Heart right ventricle (tissue), 16 donors: ENCODE results near the gene GRID1. TPM values are rescaled to one million over a fixed set of nuclear protein-coding genes. Genes with fewer than 3 reads are reported as not detected.

Experiments used
- ATAC-seq, 8 donors: fragments of 200-7000 bp; cut with Tn5 transposase; one replicate each; pipeline ENCODE4 v1.9.1; 2020; ENCODE audit warnings: mild to moderate bottlenecking in 8 of 8, moderate library complexity in 8 of 8, moderate number of reproducible peaks in 1 of 8
- DNase-seq, 2 donors: peaks; one replicate each; pipeline ENCODE4 v3.0.0-alpha.2; 2020
- H3K27ac ChIP-seq, 10 donors: fragments of 200-600 bp; sonication (generic) in 2 of 10; one replicate each; pipeline versions ENCODE4 v1.5.0 to v1.8.0; 2020 to 2022; ENCODE audit warnings: mild to moderate bottlenecking in 3 of 10
- H3K27me3 ChIP-seq, 7 donors: fragments of 200-600 bp; one replicate each; pipeline ENCODE4 v1.8.0; 2021 to 2022; ENCODE audit warnings: mild to moderate bottlenecking in 2 of 7
- H3K36me3 ChIP-seq, 9 donors: fragments of 200-600 bp; sonication (generic) in 1 of 9; one replicate each; pipeline versions ENCODE4 v1.5.0 to v1.8.0; 2020 to 2022; ENCODE audit warnings: mild to moderate bottlenecking in 2 of 9
- H3K4me1 ChIP-seq, 9 donors: fragments of 200-600 bp; sonication (generic) in 1 of 9; one replicate each; pipeline versions ENCODE4 v1.5.0 to v1.8.0; 2020 to 2022; ENCODE audit warnings: mild to moderate bottlenecking in 4 of 9
- H3K4me3 ChIP-seq, 10 donors: fragments of 200-600 bp; sonication (generic) in 2 of 10; one replicate each; pipeline versions ENCODE4 v1.5.0 to v1.8.0; 2020 to 2022; ENCODE audit warnings: mild to moderate bottlenecking in 7 of 10, moderate library complexity in 2 of 10
- H3K9me3 ChIP-seq, 11 donors: fragments of 200-600 bp in 10 of 11; sonication (generic) in 2 of 11; one replicate each; pipeline versions ENCODE4 v1.5.0 to v1.8.0; 2013 to 2022; ENCODE audit warnings: mild to moderate bottlenecking in 2 of 11, control low read depth in 1 of 11, moderate library complexity in 1 of 11
- WGBS, 2 donors: extraction: QIAGEN DNeasy Blood & Tissue Kit; methylation state at CpG; one replicate each; pipeline ENCODE4 v1.1.7; 2013; ENCODE audit warnings: inconsistent platforms in 1 of 2; 5-methylcytosine and 5-hydroxymethylcytosine counted together
- intact Hi-C, 10 donors: fragments of 100-400 bp; cut with DNase I; formaldehyde crosslinking; loops; one replicate each; pipeline versions ENCODE4 v1.11.1 to v1.14.2; 2022
- polyA plus RNA-seq, 2 donors: library from polyadenylated mRNA; stranded (reverse); fragments of 200-250 nt; gene quantifications; one replicate each; pipeline ENCODE4 v1.2.3, GENCODE V29; 2013
- total RNA-seq, 10 donors: library from RNA; stranded (reverse); fragmentation: NEBNext Ultra II Directional in 3 of 10; extraction: Animal tissue kit (Norgen Biotek cat#: 25700) in 3 of 10; gene quantifications; one replicate each; pipeline versions ENCODE4 v1.2.1 to v1.2.4, GENCODE V29; 2021 to 2023
- TF ChIP-seq, protein P1 (sequence below), 9 donors: fragments of 200-600 bp; sonication (generic) in 2 of 9; IDR thresholded peaks; one replicate each; pipeline versions ENCODE4 v1.5.0 to v1.8.0; 2021 to 2022; ENCODE audit warnings: antibody characterized with exemption in 9 of 9, mild to moderate bottlenecking in 5 of 9, moderate library complexity in 1 of 9
- donor health status: Arrhythmogenic right ventricular cardiomyopathy.
- donor health status: ischemic (EF 13 %, LVEDD 7.1; RV severe dilation, severe dysfunction).
- donor health status: healthy with polysubstance abuse.
- donor health status: DM: no; HTN: yes; CAD: no.
- donor health status: DM: no; HTN: no; CAD: no.
- donor health status: ischemic (EF 25% LVEDD 6.9; RV normal size, moderate dysfunction).
- donor health status: ischemic (EF 25% LVEDD 5.7; RV mildly dilated, moderate dysfunction).
- donor health status: healthy.
- donor health status: DM: yes; HTN: yes; CAD: no.
- donor health status: Ischemic cardiomyopathy.
- donor health status: ischemic (EF 35%, LVEDD 5.7; RV mildly dilated, moderate dysfunction).
- donor health status: nonischemic (EF 11% LVEDD 7.7; RV severe dilation, severe dysfunction).
- donor health status: DM: yes; HTN: yes; CAD: no.
- donor health status: PGD.
- donor health status: ischemic (EF 29% LVEDD 5.4; RV normal size, mild dysfunction).
- donor health status: nonischemic (EF 23%, LVEDD 6.1; RV moderate dilation, normal function).

The GRID1 gene
- total and polyA plus RNA-seq, 12 donors, result 0.44 to 3.4 (median 1.5) TPM

DNA sequence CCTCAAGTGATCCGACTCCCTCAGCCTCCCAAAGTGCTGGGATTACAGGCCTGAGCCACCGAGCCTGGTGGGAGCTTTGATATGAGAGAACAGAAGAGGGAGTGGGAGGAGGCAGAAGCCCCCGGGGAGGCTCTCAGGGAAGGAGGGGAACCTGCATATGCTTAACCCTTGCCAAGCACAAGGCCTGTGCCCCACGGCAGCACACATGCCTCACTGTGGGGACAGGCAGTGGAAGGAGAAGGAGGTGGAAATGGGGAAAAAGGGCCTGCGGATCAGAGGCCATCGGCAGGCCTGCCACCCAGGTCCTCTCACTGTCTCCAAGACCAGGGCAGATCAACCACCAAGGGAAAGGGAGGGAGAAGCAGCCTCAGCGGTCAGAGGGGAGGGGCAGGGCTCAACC lies 7.2 kb upstream of the GRID1 start:
- H3K36me3 ChIP-seq, result no peaks in the 10 kb centered on the region
- DNase-seq, result no peak
- ATAC-seq, result no peak
- peaks cover 0 to 86% (median 64%) of the 10 kb centered on the region in 7 donors for H3K27me3 ChIP-seq
- no peaks in the 10 kb centered on the region for H3K9me3 ChIP-seq
- TF ChIP-seq, protein P1, sequence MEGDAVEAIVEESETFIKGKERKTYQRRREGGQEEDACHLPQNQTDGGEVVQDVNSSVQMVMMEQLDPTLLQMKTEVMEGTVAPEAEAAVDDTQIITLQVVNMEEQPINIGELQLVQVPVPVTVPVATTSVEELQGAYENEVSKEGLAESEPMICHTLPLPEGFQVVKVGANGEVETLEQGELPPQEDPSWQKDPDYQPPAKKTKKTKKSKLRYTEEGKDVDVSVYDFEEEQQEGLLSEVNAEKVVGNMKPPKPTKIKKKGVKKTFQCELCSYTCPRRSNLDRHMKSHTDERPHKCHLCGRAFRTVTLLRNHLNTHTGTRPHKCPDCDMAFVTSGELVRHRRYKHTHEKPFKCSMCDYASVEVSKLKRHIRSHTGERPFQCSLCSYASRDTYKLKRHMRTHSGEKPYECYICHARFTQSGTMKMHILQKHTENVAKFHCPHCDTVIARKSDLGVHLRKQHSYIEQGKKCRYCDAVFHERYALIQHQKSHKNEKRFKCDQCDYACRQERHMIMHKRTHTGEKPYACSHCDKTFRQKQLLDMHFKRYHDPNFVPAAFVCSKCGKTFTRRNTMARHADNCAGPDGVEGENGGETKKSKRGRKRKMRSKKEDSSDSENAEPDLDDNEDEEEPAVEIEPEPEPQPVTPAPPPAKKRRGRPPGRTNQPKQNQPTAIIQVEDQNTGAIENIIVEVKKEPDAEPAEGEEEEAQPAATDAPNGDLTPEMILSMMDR (IDR thresholded peaks at IDR 0.05), result no peak
- H3K4me1 ChIP-seq, result peaks cover 0 to 6% (median 3%) of the 10 kb centered on the region in 9 donors
- H3K4me3 ChIP-seq, result no peak overlapping the region
- H3K27ac ChIP-seq, result no peak overlapping the region
- intact Hi-C loops, result loop anchor here in 7 of 10 donors (5.0 to 10.0 kb wide), 10 partner anchors 269 to 1839 kb away; no protein-coding TSS in a partner anchor
- WGBS, 2 donors, result 71 to 78% methylated on average over 7 of the region's 7 CpGs

DNA sequence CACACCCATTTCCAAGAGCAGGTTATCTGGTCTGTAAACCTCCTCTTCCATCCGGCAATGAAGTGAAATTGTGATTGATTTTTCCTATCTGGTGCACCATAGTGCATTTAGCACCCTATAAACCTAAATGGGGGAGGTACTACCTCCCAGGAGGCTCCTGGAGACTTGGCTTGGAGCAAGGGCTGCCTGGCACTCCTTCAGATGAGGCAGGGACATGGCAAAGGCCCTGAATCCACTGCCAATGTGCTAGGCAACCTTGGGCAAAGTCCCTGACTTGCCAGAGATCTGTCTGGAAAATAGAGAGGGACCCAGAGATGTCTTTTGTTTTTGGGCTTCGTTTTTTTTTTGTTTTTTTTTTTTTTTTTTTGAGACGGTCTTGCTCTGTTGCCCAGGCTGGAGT lies 6.7 kb upstream of the GRID1 start:
- no peaks in the 10 kb centered on the region for H3K9me3 ChIP-seq
- DNase-seq (no peak), ATAC-seq (no peak)
- TF ChIP-seq, protein P1 (IDR thresholded peaks at IDR 0.05), result no peak
- WGBS, 2 donors, result 72 to 81% methylated on average over 2 to 3 of the region's 3 CpGs
- intact Hi-C loops, result loop anchor here in 7 of 10 donors (5.0 to 10.0 kb wide), 10 partner anchors 268 to 1838 kb away; no protein-coding TSS in a partner anchor
- peaks cover 0 to 86% (median 64%) of the 10 kb centered on the region in 7 donors for H3K27me3 ChIP-seq
- no peak overlapping the region for H3K4me3 ChIP-seq
- H3K4me1 ChIP-seq, result peaks cover 0 to 6% (median 3%) of the 10 kb centered on the region in 9 donors
- no peaks in the 10 kb centered on the region for H3K36me3 ChIP-seq
- no peak overlapping the region for H3K27ac ChIP-seq

DNA sequence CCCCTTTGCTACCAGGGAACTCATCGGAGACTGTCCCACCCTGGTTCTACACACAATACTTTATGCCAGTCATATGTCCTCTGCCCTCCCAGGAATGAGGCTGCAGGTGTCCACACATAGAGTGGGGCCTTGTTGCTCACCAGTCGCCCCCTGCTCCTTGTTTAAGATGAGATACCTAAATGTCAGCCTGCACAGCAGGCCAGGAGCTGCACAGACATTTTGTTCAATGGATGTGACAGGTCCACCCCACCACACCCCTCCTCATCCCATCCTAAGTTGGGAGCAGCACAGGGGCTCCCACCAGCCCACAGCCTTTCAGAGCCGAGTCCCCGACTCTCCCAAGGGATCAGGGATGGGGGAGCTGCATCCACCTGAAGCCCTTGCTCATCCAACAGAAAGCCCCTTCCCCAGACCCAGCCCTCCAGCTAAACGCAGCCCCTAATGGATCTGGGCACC lies 6.2 kb upstream of the GRID1 start:
- Histone ChIP-seq H3K4me1 (peaks cover 0 to 6% (median 3%) of the 10 kb centered on the region in 9 donors), H3K36me3 (no peaks in the 10 kb centered on the region), H3K9me3 (no peaks in the 10 kb centered on the region), H3K27me3 (peaks cover 0 to 86% (median 63%) of the 10 kb centered on the region in 7 donors), H3K4me3 (no peak overlapping the region), H3K27ac (no peak overlapping the region)
- no peak for ATAC-seq
- WGBS, 2 donors, result 87 to 89% methylated on average over 5 of the region's 5 CpGs
- TF ChIP-seq, protein P1 (IDR thresholded peaks at IDR 0.05), result no peak
- intact Hi-C loops, result loop anchor here in 7 of 10 donors (5.0 to 10.0 kb wide), 10 partner anchors 268 to 1838 kb away; no protein-coding TSS in a partner anchor
- no peak for DNase-seq

DNA sequence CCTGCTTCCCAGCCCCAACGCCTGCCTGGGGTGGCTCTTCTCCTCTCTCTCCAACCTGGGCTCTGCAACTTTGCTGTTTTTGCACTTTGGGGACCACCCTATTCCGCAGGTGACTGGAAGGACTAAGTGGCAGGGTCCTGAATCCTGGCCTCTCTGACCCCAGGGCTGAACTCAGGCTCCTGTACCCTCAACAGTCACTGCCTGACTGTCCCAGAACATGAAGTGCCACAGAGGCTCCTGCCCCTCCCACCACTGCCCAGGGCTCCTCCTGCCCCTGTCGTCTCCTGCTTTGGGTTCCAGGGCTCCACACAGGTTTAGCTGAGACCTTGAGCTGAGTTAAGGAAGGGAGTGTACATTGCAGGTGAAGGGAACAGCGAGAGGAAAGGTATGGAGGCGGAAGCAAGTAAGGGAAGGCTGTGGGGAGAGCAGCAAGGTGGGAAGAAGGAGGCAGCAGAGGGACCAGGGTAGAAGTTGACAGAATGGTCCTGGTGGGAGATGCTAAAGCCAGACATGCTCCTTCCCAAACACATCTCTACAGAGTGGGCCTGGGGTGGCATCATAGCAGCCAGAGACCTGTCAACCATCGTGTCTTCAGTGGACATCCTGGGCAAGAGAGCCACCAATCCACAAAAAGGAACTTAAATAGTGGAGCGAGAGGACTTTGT lies 5.7 kb upstream of the GRID1 start:
- intact Hi-C loops, result loop anchor here in 7 of 10 donors (5.0 to 10.0 kb wide), 10 partner anchors 267 to 1837 kb away; no protein-coding TSS in a partner anchor
- no peak overlapping the region for H3K27ac ChIP-seq
- H3K4me1 ChIP-seq, result peaks cover 0 to 11% (median 4%) of the 10 kb centered on the region in 9 donors
- TF ChIP-seq, protein P1 (IDR thresholded peaks at IDR 0.05), result no peak
- no peak for ATAC-seq
- H3K9me3 ChIP-seq, result no peaks in the 10 kb centered on the region
- H3K36me3 ChIP-seq, result no peaks in the 10 kb centered on the region
- H3K27me3 ChIP-seq, result peaks cover 2 to 86% (median 63%) of the 10 kb centered on the region in 7 donors
- H3K4me3 ChIP-seq, result no peak overlapping the region
- WGBS, 2 donors, result 70 to 71% methylated on average over 7 of the region's 7 CpGs
- DNase-seq, result no peak
